GM21423 (cell line): ENCODE measurements around the gene CAMK2D.

Experiments
- ATAC-seq: cut with Tn5 transposase; IDR thresholded peaks from one replicate; pipeline ENCODE4 v1.9.1; 2021; ENCODE audit warnings: mild to moderate bottlenecking, moderate library complexity; ENCODE audit not compliant: unreplicated experiment

Gene CAMK2D

DNA sequence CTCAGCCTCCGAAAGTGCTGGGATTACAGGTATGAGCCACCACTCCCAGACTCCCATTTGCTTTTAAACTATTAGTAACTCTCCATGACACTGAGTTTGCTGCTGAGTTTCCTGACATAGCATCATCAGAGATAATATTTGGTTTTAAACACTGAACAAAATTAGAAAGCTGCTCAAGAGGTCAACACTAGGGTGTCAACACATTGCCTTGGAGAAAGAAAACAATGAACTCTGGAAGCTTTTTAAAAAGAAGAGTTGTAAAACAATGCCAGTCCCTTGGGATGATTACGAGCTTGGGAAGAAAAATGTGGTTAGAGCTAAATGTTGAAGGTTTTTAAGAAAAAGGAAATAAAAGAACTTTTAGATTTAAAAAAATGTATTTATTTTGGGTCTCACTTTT lies 264.8 kb downstream of the CAMK2D start:
- ATAC-seq, result no peak

DNA sequence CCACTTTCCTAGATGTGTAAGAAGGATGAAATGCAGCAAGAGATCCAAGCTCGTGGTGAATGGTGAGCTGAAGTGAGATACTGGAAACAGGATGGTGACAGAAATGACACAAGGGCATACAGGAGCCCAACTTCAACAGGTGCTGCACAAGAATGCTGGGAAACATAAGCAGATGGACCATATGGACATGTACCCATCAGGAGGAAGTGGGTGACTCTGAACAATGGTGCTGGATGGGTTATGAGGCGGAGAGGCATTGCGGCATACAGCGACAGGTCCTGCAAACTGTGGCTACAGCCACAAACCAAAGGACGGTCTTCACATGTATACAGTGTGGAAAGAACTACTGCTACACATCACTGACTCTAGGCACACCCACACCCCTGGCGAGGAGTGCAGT lies 265.7 kb downstream of the CAMK2D start:
- no peak for ATAC-seq

DNA sequence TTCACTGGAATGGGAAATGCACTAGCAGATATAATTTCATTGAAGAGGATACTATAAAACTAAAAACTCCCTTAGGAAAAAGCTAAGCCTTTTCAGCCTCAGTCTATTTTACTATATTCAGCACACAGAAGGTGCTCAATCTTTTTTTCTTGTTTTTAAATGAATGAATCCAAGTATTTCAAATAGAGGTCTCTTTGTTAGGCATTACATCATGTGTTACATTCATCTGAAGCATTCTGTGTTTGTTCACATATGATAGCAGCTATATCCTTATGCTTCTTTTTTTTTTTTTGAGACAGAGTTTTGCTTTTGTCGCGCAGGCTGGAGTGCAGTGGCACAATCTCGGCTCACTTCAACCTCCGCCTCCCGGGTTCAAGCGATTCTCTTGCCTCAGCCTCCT lies 278.4 kb downstream of the CAMK2D start:
- ATAC-seq, result no peak

DNA sequence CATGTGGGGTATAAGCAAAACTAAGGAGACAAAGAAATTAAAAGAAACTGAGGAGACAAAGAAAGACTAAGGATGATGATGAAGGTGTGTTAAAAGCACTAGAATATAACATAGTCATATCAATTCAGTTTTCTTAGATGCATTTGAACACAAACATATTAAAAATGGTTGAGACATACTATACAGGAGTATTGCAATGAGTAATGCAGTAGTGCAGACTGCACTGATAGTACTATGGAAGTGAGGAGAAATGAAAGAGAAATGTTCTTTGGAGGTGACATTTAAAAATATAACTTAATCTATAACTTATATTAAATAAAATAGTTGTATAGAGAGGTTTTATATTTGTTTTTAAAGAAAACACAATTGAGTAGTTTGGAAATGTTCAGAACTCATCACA lies 279.2 kb downstream of the CAMK2D start:
- no peak for ATAC-seq

DNA sequence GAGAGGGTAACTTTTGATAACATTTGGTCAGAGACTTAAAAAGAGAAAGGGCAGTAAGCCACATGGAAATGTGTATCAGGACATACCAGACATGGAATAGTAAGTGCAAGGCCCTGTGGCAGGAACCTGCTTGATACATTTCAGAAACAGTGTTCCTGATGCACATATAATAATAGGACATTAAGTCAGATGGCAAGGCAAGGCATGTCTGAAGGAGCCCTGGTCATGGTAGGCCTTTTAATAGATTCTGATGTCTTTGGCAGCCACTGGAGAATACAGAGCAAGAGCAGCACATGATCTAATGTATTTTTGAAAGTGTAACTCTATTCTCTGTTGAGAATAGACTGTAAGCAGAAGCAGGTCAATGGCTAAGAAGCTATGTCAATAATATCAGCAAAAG lies 279.7 kb downstream of the CAMK2D start:
- ATAC-seq, result no peak

DNA sequence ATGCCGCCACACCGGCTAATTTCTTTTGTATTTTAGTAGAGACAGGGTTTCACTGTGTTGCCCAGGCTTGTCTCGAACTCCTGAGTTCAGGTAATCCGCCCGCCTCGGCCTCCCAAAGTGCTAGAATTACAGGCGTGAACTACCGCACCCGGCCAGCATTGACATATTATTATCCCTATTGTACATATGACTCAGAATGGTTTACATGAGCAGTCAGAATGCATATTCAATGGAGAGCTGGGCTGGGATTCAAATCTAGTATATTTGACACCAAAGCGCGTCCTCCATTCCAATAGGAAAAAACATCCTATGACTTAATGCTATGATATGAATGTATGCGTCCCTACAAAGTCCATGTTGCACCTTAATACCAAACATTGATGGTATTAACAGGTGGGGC lies 281.4 kb downstream of the CAMK2D start:
- ATAC-seq, result no peak

DNA sequence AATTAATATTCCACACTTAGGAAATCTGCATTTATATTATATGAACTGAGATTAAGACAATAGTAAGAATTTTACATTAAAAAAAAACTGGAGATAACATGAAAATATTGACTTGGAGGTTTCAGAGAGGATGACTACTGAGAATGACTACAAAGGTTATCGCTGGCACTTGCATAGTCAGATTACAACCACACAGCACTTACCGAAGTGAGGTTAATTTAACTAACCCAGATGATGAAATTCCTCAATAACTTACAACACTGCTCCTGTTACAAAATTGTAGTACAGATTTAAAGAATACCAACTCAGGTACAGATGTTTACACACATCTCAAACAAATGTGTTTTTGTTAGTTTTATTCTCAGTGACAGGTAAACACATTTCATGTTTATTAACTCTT lies 283.5 kb downstream of the CAMK2D start:
- no peak for ATAC-seq

DNA sequence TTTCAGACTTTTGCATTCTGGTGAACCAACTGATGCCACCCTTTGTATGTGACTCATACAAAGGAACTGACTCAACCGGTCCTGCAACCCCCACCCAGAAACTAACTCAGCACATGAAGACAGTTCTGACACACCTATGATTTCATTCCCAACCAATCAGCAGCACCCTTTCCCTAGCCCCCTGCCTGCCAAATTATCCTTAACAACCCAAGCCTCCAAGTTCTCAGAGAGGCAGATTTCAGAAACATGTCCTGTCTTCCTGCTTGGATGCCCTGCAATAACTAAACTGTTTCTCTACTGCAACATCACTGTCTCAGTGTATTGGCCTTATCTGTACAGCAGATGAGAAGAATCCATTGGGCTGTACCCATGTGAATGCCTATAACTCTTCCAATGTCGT lies 284.7 kb downstream of the CAMK2D start:
- ATAC-seq, result no peak

DNA sequence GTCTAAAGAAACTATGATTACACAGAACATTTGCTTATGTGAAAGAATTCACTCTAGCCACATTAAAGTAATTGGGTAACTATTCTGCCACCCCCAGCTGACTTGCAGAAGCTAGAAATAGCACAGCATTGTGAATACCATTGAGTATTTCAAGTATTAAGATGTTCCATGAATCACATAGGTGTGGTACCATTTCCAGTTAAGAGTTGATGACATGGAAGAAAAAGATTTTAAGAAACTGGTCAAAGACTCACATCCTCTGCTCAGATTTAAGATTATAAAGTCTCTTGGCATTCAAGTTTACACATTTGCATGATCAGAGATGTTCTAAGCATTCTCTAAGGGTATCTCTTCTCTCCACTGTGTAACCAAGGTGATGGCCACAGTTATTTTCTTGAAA lies 287.5 kb downstream of the CAMK2D start:
- no peak for ATAC-seq

DNA sequence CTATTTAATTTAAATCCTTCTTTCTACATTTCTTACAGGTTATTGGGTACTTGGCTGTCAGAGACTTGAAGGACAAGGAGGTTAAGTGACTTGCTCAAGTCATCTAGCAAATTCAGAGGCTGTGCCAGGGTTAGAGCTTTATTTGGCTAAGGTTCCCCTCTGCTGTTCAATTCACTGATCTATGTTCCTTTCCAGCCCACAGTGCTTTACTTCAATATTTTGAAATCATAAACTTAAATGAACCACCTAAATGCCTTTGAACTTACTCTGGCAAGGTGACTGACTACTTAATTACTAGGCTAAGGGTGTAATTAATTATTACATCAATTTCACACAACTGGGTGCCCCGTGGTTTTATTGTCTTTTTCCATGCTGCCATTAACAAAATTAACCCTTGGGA lies 288.7 kb downstream of the CAMK2D start:
- no peak for ATAC-seq

DNA sequence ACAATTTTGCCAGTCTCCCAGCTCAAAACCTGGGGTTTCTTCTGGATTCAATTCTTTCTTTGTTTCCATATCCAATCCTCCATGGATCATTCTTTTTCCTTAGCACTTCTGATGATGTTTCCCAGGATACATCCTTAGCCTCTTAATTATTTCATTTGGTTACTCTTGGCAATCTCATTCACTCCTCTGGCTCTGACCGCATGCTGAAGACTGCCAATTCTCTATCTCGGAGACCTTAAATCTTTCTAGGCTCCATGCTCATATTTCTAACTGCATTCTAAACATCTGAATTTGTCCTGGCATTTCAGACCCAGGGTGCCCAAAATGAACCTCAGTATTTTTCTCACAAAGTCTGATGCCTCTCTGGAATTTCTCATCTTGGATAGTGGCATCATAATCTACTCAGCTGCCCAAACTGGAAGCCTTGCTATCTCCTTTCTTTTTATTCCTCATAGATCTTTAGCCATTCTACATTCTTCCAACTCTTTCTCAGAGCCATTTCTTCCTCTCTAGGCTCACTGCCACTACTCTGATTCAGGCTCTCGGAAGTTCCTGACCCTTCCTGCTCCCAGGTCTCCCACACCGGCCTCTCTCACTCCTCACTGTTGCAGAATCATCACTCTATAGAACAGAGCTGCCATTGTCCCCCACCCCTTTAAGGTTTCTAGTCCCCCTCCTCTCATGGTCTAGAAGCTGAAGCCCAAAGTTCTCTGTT lies 290.2 kb downstream of the CAMK2D start:
- no peak for ATAC-seq

DNA sequence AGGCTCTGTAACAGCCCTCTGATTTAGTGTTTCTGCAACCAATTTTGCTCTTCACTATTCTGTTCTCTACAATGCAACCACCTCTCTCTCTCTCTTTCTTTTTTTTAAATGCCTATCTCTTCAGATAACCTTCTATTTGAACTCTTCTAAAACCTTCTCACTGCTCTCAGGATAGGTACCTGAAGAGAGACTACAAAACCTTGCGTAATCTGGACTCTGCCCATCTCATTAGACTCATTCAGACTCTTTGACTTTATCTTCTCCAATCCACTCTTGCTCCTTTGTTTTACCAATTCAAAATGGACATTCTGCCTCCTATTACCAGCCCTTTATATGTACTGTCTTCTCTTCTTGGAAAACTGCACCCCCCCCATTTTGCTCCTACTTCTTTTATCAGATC lies 291.6 kb downstream of the CAMK2D start:
- no peak for ATAC-seq

DNA sequence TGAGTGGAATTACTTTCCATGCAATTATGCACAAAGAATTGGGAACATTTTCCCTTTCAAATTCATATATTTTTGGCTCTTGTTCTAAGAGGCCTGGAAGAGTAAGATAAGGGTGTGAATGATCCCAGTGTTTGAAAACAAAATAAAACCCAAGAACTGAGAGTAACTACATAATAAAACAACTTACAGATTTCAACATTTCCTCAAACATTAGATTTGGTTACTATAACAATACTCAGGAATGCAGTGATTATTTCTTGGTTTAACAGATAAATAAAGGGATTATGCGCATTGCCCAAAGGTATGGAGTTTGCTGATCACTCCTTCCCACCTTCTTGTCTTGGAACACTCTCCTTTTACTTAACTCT lies 292.5 kb downstream of the CAMK2D start:
- no peak for ATAC-seq

DNA sequence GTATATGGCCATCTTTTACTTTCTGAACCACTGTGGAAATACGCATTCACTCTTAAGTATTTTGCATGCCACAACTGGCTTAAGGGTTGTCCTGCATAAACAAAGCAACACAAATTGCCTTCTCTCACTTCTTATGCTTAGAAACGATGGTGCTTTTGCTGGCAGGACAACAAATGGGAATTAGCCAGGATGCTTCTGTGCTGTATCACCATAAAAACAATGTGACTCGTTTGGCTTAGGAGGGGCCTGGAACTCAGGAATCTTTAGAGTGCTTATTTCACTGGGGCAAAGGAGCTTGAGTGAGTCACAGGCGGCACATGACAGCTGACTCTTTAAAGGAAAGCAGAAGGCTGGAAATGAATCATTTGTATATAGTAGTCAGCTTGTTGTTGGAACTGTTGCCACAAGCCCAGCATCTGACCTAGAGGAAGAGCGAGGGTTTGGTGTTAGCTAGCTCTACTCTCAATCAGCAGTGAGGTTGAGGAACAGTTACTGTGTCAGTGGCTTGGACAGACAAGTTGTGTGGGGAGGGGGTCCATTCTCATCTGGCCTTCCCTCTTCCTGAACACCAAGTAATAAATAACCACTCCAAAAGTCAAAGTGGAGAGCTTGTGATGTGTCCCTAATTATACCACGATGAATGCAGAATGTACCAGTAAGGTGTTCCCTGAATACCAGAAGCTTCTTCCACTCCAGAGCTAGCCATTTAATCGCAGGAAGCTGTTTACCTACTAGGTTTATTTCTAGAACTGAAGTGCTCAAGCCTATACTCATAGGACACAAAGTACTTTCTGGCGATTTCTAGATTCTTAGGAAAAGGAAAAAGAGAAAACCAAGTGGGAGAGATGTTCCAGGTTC lies 293.1 kb downstream of the CAMK2D start:
- ATAC-seq, result no peak

DNA sequence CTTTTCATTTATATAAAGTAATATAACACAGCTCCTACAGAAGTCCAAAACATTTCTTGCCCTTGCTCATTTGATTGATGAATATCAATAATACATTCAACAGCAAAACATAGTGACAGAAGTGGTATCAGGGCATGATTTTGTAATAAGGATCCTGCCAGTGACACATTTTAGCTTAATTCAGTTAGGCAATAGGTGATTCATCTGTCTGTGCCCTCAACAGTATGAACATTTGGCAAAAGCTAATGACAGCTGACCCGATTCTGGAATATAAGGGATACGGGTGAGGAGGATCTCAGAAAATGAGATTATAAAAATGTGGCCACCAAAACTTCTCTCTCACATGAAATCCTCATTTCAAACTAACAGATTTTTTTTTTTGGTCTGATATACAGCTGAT lies 294.0 kb downstream of the CAMK2D start:
- ATAC-seq, result no peak

DNA sequence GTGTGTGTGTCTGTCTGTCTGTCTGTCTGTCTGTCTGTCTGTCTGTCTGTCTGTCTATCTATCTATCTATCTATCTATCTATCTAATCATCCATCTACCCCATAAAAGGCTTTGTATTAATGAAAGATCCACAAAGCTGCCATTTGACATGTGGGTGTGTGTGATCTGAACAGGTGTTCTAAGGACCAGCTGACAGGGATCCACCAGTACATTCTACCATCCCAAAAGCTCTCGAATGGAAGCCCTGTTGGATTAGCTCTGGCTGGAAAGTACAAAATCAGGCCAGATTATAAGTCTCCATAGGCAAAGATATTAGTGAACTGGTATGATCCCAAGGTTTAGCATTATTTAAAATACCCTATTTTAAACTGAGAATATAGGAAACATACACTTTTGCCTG lies 299.3 kb downstream of the CAMK2D start:
- ATAC-seq, result no peak

DNA sequence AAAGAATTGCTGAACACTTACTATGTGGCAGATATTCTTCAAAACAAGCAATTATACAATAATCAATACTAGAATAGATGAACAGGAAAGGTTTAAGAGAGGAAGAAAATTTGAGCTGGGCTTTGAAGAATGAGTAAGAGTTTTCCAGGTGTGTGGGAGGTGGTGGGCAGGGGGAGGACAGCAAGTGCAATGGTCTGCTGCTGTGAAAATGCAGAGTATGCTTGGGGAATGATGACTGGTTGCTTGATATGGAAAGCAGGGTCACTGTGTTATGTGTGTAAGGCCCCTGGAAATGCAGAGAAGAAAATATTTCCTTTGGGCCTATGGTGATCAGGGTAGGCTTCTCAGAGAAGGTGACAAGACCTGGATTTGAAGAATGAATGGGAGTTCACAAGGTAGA lies 300.3 kb downstream of the CAMK2D start:
- ATAC-seq, result no peak

DNA sequence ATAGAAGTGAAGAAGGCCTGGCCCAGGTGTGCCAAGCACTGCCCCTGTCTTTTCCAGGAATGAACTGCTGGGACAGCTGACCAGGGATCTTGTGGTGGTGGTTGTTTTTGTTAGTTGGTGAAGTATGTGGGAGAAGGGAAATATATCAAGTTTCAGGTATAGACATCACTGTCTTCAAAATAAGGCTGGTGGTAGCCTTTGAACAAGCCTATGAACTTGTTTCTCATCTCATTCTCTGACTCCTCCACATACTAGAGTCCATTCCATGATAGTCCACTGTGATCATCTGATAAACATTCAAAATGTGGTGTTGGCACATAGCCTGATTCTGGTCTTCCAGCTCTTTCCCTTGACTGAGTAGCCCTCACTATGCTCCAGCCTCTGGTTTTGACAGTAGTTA lies 303.7 kb downstream of the CAMK2D start:
- no peak for ATAC-seq

DNA sequence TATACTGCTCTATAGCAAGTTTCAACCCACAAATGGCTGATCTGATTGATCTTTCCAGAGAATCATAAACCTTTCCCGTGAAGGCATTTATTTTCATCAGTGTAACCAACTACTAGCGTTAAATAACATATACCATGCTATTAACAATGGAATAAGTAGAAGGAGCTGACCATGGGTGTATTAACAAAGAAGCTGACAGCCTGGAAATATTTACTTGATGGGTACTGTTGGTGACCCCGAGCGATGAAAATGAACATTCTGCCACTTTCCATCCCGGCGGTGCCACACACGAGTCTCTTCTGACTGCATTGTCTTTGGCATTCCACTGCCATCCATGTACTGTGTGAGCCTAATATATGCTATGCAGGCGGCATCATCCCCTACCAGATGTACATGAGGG lies 304.4 kb downstream of the CAMK2D start:
- no peak for ATAC-seq

DNA sequence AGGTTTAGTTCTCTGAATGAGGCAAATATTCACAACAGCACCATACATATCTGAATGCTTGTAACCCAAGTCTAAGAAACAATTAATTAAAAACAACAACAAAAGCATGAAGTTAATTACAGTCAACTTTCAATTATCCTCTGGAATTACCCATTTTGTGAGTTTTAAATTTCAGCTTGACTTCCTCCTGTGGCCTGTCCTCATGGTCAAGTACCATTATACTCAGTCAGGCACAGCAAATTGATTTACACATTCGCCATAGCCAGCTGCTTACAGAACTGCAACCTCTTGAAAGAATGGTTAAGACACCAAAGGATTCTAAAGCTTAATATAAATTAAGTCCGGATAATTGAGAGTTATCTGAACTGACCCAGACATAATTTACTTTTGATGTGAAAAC lies 306.5 kb downstream of the CAMK2D start:
- ATAC-seq, result no peak

DNA sequence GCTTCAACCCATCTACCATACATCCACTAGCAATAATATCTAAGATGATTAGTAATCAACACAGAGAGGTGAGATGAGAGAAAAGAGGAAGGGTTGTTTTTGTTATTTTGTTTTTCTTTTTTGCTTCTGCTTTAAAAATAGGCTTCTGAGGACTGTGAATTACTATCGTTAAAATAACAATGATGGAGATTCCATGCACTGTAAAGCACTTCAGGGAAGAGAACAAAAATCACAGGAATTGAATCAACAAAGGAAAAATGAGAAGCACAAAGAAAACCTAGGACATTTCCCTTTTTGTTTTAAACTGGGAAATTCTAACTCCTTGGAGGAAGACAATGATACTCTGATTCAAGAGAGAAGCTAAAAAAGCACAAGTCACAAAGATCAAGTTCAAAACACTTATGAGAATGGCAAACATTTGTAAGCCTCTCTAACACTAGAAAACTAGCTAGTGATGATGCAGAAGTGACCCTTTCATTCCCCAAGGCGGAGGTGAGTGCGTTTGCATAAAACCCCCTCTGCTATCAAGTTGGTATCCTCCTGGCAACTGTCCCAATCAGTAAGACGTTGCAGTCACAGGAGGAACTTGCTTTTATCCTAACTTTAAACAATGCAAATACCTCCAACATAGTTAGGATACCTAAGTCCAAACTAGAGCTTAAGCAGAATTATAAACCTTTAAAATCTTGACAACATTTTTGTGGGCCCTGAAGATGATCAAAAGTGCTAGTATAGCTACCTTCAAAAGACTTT lies 308.5 kb downstream of the CAMK2D start:
- no peak for ATAC-seq

DNA sequence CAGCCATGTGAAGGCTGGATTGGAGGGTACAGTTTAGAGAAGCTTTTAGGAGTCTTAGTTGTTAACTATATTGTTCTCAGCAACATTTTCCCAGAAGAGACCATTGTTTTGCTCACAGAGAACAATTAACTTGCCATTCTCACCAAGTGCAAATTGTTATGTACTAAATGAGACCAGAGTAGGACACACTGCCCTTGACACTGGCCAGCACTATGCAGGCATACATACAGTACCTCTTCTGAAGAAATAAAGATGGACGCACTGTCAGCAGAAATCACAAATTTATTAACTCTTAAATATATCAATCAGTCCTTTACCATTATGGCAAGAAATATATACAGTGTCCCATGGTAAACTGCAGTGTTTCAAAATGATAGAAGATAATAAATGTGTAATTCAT lies 309.4 kb downstream of the CAMK2D start:
- no peak for ATAC-seq
